HCT116 (cell line): Measurements from ENCODE around the gene NLN. TPM values are rescaled to one million over a fixed set of nuclear protein-coding genes. Genes with fewer than 3 reads are reported as not detected.

ENCODE experiments used
- ATAC-seq: fragments of 200-7000 bp; cut with Tn5 transposase; 2 replicates; pipeline ENCODE4 v1.9.1; 2020; ENCODE audit warnings: mild to moderate bottlenecking, moderate library complexity
- BruUV-seq: library from RNA; stranded (reverse); fragments of 400-500 nt; replicated peaks from 2 replicates; lab custom pipeline; 2021; lab: Mats Ljungman, UMichigan
- CTCF ChIA-PET: fragments of 300-600 bp; sonication (Branson Sonifier 250); formaldehyde crosslinking; loops from one replicate; lab custom pipeline; 2021; ENCODE audit warnings: antibody characterized with exemption; lab: Charles Lee
- POLR2A ChIA-PET: fragments of 300-600, 350-600 bp; sonication (Branson Sonifier 250); formaldehyde crosslinking; loops from one replicate; lab custom pipeline; 2021; ENCODE audit warnings: antibody characterized with exemption; lab: Charles Lee
- RAD21 ChIA-PET, 2 experiments: fragments of 300-600 bp; sonication (Branson Sonifier 250); formaldehyde crosslinking; loops; one replicate each; lab custom pipeline; 2023; ENCODE audit warnings: low total read pairs in 2 of 2; ENCODE audit not compliant: uncharacterized antibody in 2 of 2, unreplicated experiment in 2 of 2, low non-redundant PET in 1 of 2; lab: Charles Lee
- DNase-seq: peaks from one replicate; pipeline ENCODE4 v3.0.0-alpha.2; 2010; ENCODE audit warnings: low read depth, low spot score
- H2AFZ ChIP-seq: fragments of 200-600 bp; shearing (Covaris generic), sonication (generic); 2 replicates; pipeline ENCODE4 v1.6.1; 2017; ENCODE audit warnings: low read depth, mixed run types, mixed read lengths, antibody characterized with exemption, low read length; ENCODE audit not compliant: poor library complexity, severe bottlenecking
- H3K27ac ChIP-seq: 2 replicates; pipeline ENCODE4 v1.5.1; 2012; ENCODE audit warnings: low read depth, low read length
- H3K27me3 ChIP-seq: fragments of 200-600 bp; sonication (generic); 2 replicates; pipeline ENCODE4 v1.6.1; 2016; ENCODE audit warnings: mixed run types, low read length, mixed read lengths; ENCODE audit not compliant: insufficient read depth
- H3K36me3 ChIP-seq, 2 experiments: fragments of 200-500 bp in 1 of 2; fragments of 200-600 bp in 1 of 2; sonication (Bioruptor generic) in 1 of 2; sonication (generic) in 1 of 2; 2 replicates each; pipeline versions ENCODE4 v1.5.1 to v1.6.1; 2014 to 2016; ENCODE audit warnings: low read length in 2 of 2, inconsistent platforms in 1 of 2, mixed read lengths in 1 of 2, mixed run types in 1 of 2; ENCODE audit not compliant: insufficient read depth in 2 of 2, control insufficient read depth in 1 of 2
- H3K4me1 ChIP-seq, 2 experiments: fragments of 200-600 bp in 1 of 2; sonication (generic) in 1 of 2; 2 replicates each; pipeline versions ENCODE4 v1.5.1 to v1.6.1; 2012 to 2017; ENCODE audit warnings: low read length in 2 of 2, inconsistent platforms in 1 of 2, mild to moderate bottlenecking in 1 of 2, mixed read lengths in 1 of 2, mixed run types in 1 of 2, moderate library complexity in 1 of 2; ENCODE audit not compliant: insufficient read depth in 2 of 2, control insufficient read depth in 1 of 2
- H3K4me2 ChIP-seq: fragments of 200-600 bp; sonication (generic); 2 replicates; pipeline ENCODE4 v1.6.1; 2017; ENCODE audit warnings: mixed run types, low read length, mixed read lengths
- H3K4me3 ChIP-seq, 2 experiments: fragments of 200-600 bp in 1 of 2; sonication (generic) in 1 of 2; replicated peaks in 1 of 2; 2 replicates each; pipeline ENCODE4 v1.5.1; 2011 to 2016; ENCODE audit warnings: low read length in 2 of 2, control low read depth in 1 of 2, low read depth in 1 of 2, mild to moderate bottlenecking in 1 of 2, mixed read lengths in 1 of 2, mixed run types in 1 of 2
- H3K79me2 ChIP-seq: fragments of 200-600 bp; sonication (generic); 2 replicates; pipeline ENCODE4 v1.6.1; 2017; ENCODE audit warnings: mild to moderate bottlenecking, mixed run types, low read length, moderate library complexity, mixed read lengths; ENCODE audit not compliant: insufficient read depth
- H3K9ac ChIP-seq: fragments of 200-600 bp; sonication (generic); 2 replicates; pipeline ENCODE4 v1.6.1; 2016; ENCODE audit warnings: low read length, mixed read lengths
- H3K9me2 ChIP-seq: fragments of 200-600 bp; sonication (generic), shearing (Covaris generic); 2 replicates; pipeline ENCODE4 v1.6.1; 2017; ENCODE audit warnings: mixed run types, mild to moderate bottlenecking, moderate library complexity; ENCODE audit not compliant: insufficient read depth
- H3K9me3 ChIP-seq, 2 experiments: fragments of 200-500 bp in 1 of 2; fragments of 200-600 bp in 1 of 2; sonication (Bioruptor generic) in 1 of 2; sonication (generic) in 1 of 2; 2 replicates each; pipeline ENCODE4 v1.6.1; 2014 to 2017; ENCODE audit warnings: low read length in 2 of 2, mixed read lengths in 2 of 2, inconsistent platforms in 1 of 2, low read depth in 1 of 2, mild to moderate bottlenecking in 1 of 2, mixed run types in 1 of 2, moderate library complexity in 1 of 2; ENCODE audit not compliant: control insufficient read depth in 1 of 2, insufficient read depth in 1 of 2
- H4K20me1 ChIP-seq: fragments of 200-600 bp; sonication (generic), shearing (Covaris generic); 2 replicates; pipeline ENCODE4 v1.6.1; 2017; ENCODE audit warnings: mixed run types, mild to moderate bottlenecking, moderate library complexity; ENCODE audit not compliant: insufficient read depth
- ATF3 ChIP-seq: IDR thresholded peaks from 2 replicates; pipeline ENCODE4 v1.6.1; 2012
- CEBPB ChIP-seq: IDR thresholded peaks from 2 replicates; pipeline ENCODE4 v1.6.1; 2012; ENCODE audit warnings: low read depth
- EZH2 ChIP-seq: fragments of 200-600 bp; sonication (generic); IDR thresholded peaks from 2 replicates; pipeline ENCODE4 v1.6.1; 2017; ENCODE audit warnings: antibody characterized with exemption, mixed run types
- FOSL1 ChIP-seq: IDR thresholded peaks from 2 replicates; pipeline ENCODE4 v1.6.1; 2012; ENCODE audit warnings: low read depth
- JUND ChIP-seq: IDR thresholded peaks from 2 replicates; pipeline ENCODE4 v1.6.1; 2012
- POLR2A ChIP-seq: IDR thresholded peaks from 2 replicates; pipeline ENCODE4 v1.7.0; 2011; ENCODE audit warnings: borderline replicate concordance; ENCODE audit not compliant: insufficient read depth, insufficient read length; ENCODE audit errors: extremely low read depth
- POLR2AphosphoS5 ChIP-seq: IDR thresholded peaks from 2 replicates; pipeline ENCODE4 v1.6.1; 2011; ENCODE audit warnings: mild to moderate bottlenecking, low read depth, low read length, moderate library complexity
- TCF7L2 ChIP-seq: IDR thresholded peaks from 2 replicates; pipeline ENCODE4 v1.7.0; 2011; ENCODE audit warnings: borderline replicate concordance, inconsistent platforms; ENCODE audit not compliant: insufficient read depth, insufficient read length; ENCODE audit errors: extremely low read depth
- ZBTB33 ChIP-seq: IDR thresholded peaks from 2 replicates; pipeline ENCODE4 v1.6.1; 2011; ENCODE audit warnings: mild to moderate bottlenecking, low read length, moderate library complexity; ENCODE audit not compliant: insufficient replicate concordance; ENCODE audit errors: extremely low read depth
- intact Hi-C: fragments of 100-400 bp; cut with micrococcal nuclease; formaldehyde crosslinking; loops from 2 replicates; pipeline ENCODE4 v1.10.0; 2022
- total RNA-seq: library from RNA; stranded (reverse); gene quantifications from one replicate; pipeline ENCODE4 v1.2.1, GENCODE V29; 2021; ENCODE audit not compliant: unreplicated experiment

NLN gene
- total RNA-seq, 1 experiment from 2014 or later = 67.6 TPM

GRCh38 chr5:65855766-65856315 is 133.8 kb downstream of the NLN start:
- no peak for ATAC-seq
- TF ChIP-seq JUND (no peak), FOSL1 (no peak), CEBPB (no peak), POLR2A (no peak), ZBTB33 (no peak), POLR2AphosphoS5 (no peak), ATF3 (no peak), EZH2 (no peak), TCF7L2 (no peak)

More at GRCh38 chr5:65855766-65856315, 133.8 kb downstream of the NLN start:
- 0 out of 4 replicates have a peak, but pooled peaks cover 0 to 10% of the 10 kb centered on the region in 2 experiments for H3K4me1 ChIP-seq
- POLR2A ChIA-PET = no interaction called here
- no peak overlapping the region for H3K4me2 ChIP-seq
- H3K9ac ChIP-seq = no peak overlapping the region
- no peak overlapping the region for H3K27ac ChIP-seq
- H3K27me3 ChIP-seq = no peaks in the 10 kb centered on the region
- no peaks in the 10 kb centered on the region for H3K36me3 ChIP-seq
- RAD21 ChIA-PET = no interaction called here
- intact Hi-C loops = no loop called here
- no TSS peak for BruUV-seq
- CTCF ChIA-PET = no interaction called here
- no peaks in the 10 kb centered on the region for H3K9me2 ChIP-seq
- H3K79me2 ChIP-seq = no peaks in the 10 kb centered on the region
- DNase-seq = no peak
- H4K20me1 ChIP-seq = no peaks in the 10 kb centered on the region
- H3K9me3 ChIP-seq = no peaks in the 10 kb centered on the region
- H2AFZ ChIP-seq = no peak overlapping the region
- no peak overlapping the region for H3K4me3 ChIP-seq
